Measurements from ENCODE around the gene VSTM4.

VSTM4 gene

GRCh38 chr10:49080071-49080470 lies 35.3 kb downstream of the VSTM4 start:
- no peaks in the 10 kb centered on the region for H3K27me3 ChIP-seq (ENCODE audit: insufficient read depth, low read length, poor library complexity)
- no peaks in the 10 kb centered on the region for H3K4me1 ChIP-seq (ENCODE audit: insufficient read depth, low read length)
- H3K27ac ChIP-seq (ENCODE audit: low read length), result no peak overlapping the region
- H3K36me3 ChIP-seq (ENCODE audit: insufficient read depth, low read length), result no peaks in the 10 kb centered on the region
- H3K4me2 ChIP-seq (ENCODE audit: insufficient read depth, low read length), result no peak overlapping the region
- no peak overlapping the region for H3K9ac ChIP-seq (ENCODE audit: low read depth, low read length)
- H4K20me1 ChIP-seq (ENCODE audit: insufficient read depth, low read length), result no peaks in the 10 kb centered on the region
- TF ChIP-seq EZH2 (IDR thresholded peaks at IDR 0.05; ENCODE audit: borderline replicate concordance, low read depth, low read length, severe bottlenecking) (no peak), CTCF (IDR thresholded peaks at IDR 0.05; ENCODE audit: borderline replicate concordance, extremely low read depth, low read length, poor library complexity, severe bottlenecking) (no peak)
- no peaks in the 10 kb centered on the region for H3K79me2 ChIP-seq (ENCODE audit: insufficient read depth, low read length)
- ATAC-seq (ENCODE audit: insufficient read depth, low read depth), result peak; percentile 29; the same call in 1 of the 3 replicates
- peak; percentile 7 for DNase-seq
- no peaks in the 10 kb centered on the region for H3K9me3 ChIP-seq (ENCODE audit: insufficient read depth, low read length, severe bottlenecking)
- no peak overlapping the region for H3K4me3 ChIP-seq (ENCODE audit: low read depth in 1 of 2, low read length in 2 of 2)
- no peak overlapping the region for H2AFZ ChIP-seq (ENCODE audit: low read depth, low read length)

- TF ChIP-seq CTCF (IDR thresholded peaks at IDR 0.05; ENCODE audit: borderline replicate concordance, extremely low read depth, low read length, poor library complexity, severe bottlenecking) (no peak), EZH2 (IDR thresholded peaks at IDR 0.05; ENCODE audit: borderline replicate concordance, low read depth, low read length, severe bottlenecking) (no peak)
- Histone ChIP-seq H3K4me3 (ENCODE audit: low read depth in 1 of 2, low read length in 2 of 2) (no peak overlapping the region), H4K20me1 (ENCODE audit: insufficient read depth, low read length) (no peaks in the 10 kb centered on the region), H3K9me3 (ENCODE audit: insufficient read depth, low read length, severe bottlenecking) (no peaks in the 10 kb centered on the region), H3K27ac (ENCODE audit: low read length) (no peak overlapping the region), H3K9ac (ENCODE audit: low read depth, low read length) (no peak overlapping the region), H3K4me2 (ENCODE audit: insufficient read depth, low read length) (no peak overlapping the region), H2AFZ (ENCODE audit: low read depth, low read length) (no peak overlapping the region), H3K36me3 (ENCODE audit: insufficient read depth, low read length) (no peaks in the 10 kb centered on the region), H3K4me1 (ENCODE audit: insufficient read depth, low read length) (no peaks in the 10 kb centered on the region), H3K27me3 (ENCODE audit: insufficient read depth, low read length, poor library complexity) (no peaks in the 10 kb centered on the region), H3K79me2 (ENCODE audit: insufficient read depth, low read length) (no peaks in the 10 kb centered on the region)
- DNase-seq (no peak), ATAC-seq (ENCODE audit: insufficient read depth, low read depth) (no peak)
Observed at GRCh38 chr10:49079499-49079898, 35.8 kb downstream of the VSTM4 start.

- no peak overlapping the region for H2AFZ ChIP-seq (ENCODE audit: low read depth, low read length)
- no peak overlapping the region for H3K4me3 ChIP-seq (ENCODE audit: low read depth in 1 of 2, low read length in 2 of 2)
- ATAC-seq (ENCODE audit: insufficient read depth, low read depth), result no peak
- no peaks in the 10 kb centered on the region for H3K4me1 ChIP-seq (ENCODE audit: insufficient read depth, low read length)
- H3K79me2 ChIP-seq (ENCODE audit: insufficient read depth, low read length), result no peaks in the 10 kb centered on the region
- H3K9ac ChIP-seq (ENCODE audit: low read depth, low read length), result no peak overlapping the region
- H3K27ac ChIP-seq (ENCODE audit: low read length), result no peak overlapping the region
- no peaks in the 10 kb centered on the region for H3K9me3 ChIP-seq (ENCODE audit: insufficient read depth, low read length, severe bottlenecking)
- H4K20me1 ChIP-seq (ENCODE audit: insufficient read depth, low read length), result no peaks in the 10 kb centered on the region
- no peak for DNase-seq
- H3K4me2 ChIP-seq (ENCODE audit: insufficient read depth, low read length), result no peak overlapping the region
- H3K27me3 ChIP-seq (ENCODE audit: insufficient read depth, low read length, poor library complexity), result no peaks in the 10 kb centered on the region
- TF ChIP-seq EZH2 (IDR thresholded peaks at IDR 0.05; ENCODE audit: borderline replicate concordance, low read depth, low read length, severe bottlenecking) (no peak), CTCF (IDR thresholded peaks at IDR 0.05; ENCODE audit: borderline replicate concordance, extremely low read depth, low read length, poor library complexity, severe bottlenecking) (no peak)
- H3K36me3 ChIP-seq (ENCODE audit: insufficient read depth, low read length), result no peaks in the 10 kb centered on the region
Observed at GRCh38 chr10:49079072-49079471, 36.2 kb downstream of the VSTM4 start.

- Histone ChIP-seq H3K36me3 (ENCODE audit: insufficient read depth, low read length) (no peaks in the 10 kb centered on the region), H3K27ac (ENCODE audit: low read length) (no peak overlapping the region), H3K4me2 (ENCODE audit: insufficient read depth, low read length) (no peak overlapping the region), H4K20me1 (ENCODE audit: insufficient read depth, low read length) (no peaks in the 10 kb centered on the region), H3K79me2 (ENCODE audit: insufficient read depth, low read length) (no peaks in the 10 kb centered on the region), H2AFZ (ENCODE audit: low read depth, low read length) (no peak overlapping the region), H3K27me3 (ENCODE audit: insufficient read depth, low read length, poor library complexity) (no peaks in the 10 kb centered on the region), H3K4me3 (ENCODE audit: low read depth in 1 of 2, low read length in 2 of 2) (no peak overlapping the region), H3K9ac (ENCODE audit: low read depth, low read length) (no peak overlapping the region), H3K4me1 (ENCODE audit: insufficient read depth, low read length) (no peaks in the 10 kb centered on the region), H3K9me3 (ENCODE audit: insufficient read depth, low read length, severe bottlenecking) (no peaks in the 10 kb centered on the region)
- no peak for ATAC-seq (ENCODE audit: insufficient read depth, low read depth)
- TF ChIP-seq CTCF (IDR thresholded peaks at IDR 0.05; ENCODE audit: borderline replicate concordance, extremely low read depth, low read length, poor library complexity, severe bottlenecking) (no peak), EZH2 (IDR thresholded peaks at IDR 0.05; ENCODE audit: borderline replicate concordance, low read depth, low read length, severe bottlenecking) (no peak)
- DNase-seq, result no peak
Observed at GRCh38 chr10:49078433-49078832, 36.9 kb downstream of the VSTM4 start.

Data from DND-41 (cell line).